Endothelial cell of umbilical vein (primary cell): ENCODE data around the gene GABRA4. TPM values are rescaled to one million over a fixed set of nuclear protein-coding genes. Genes with fewer than 3 reads are reported as not detected.

Source experiments
- BruUV-seq: library from RNA; stranded (reverse); fragments of 400-500 nt; replicated peaks from 2 replicates; lab custom pipeline; 2021; lab: Mats Ljungman, UMichigan
- CTCF ChIA-PET: fragments of 300-600, 350-600 bp; sonication (Branson Sonifier 250); formaldehyde crosslinking; loops from one replicate; lab custom pipeline; 2021; ENCODE audit warnings: antibody characterized with exemption, inconsistent platforms; lab: Charles Lee
- POLR2A ChIA-PET: fragments of 300-600, 350-600 bp; sonication (Branson Sonifier 250); formaldehyde crosslinking; loops from one replicate; lab custom pipeline; 2021; ENCODE audit warnings: antibody characterized with exemption, inconsistent platforms; lab: Charles Lee
- DNase-seq: peaks from one replicate; pipeline ENCODE4 v3.0.0-alpha.2; 2011; ENCODE audit warnings: low read depth, low spot score
- FAIRE-seq: peaks from 2 replicates; lab custom pipeline; 2011; peaks lifted over from hg19 to GRCh38; lab: Jason Lieb, UNC
- H2AFZ ChIP-seq: 2 replicates; pipeline ENCODE4 v1.6.0; 2012; ENCODE audit warnings: low read depth, low read length, control low read depth, inconsistent platforms
- H3K27ac ChIP-seq: 2 replicates; pipeline ENCODE4 v1.5.1; 2011; ENCODE audit warnings: low read depth, mild to moderate bottlenecking, control low read depth, low read length, moderate library complexity; ENCODE audit not compliant: insufficient read depth
- H3K27me3 ChIP-seq, 2 experiments: 2 replicates each; pipeline versions ENCODE4 v1.6.0 to v1.6.1; 2011; ENCODE audit warnings: low read length in 2 of 2, mixed read lengths in 1 of 2; ENCODE audit not compliant: control insufficient read depth in 2 of 2, insufficient read depth in 2 of 2
- H3K36me3 ChIP-seq, 2 experiments: 2 replicates in 1 of 2; 3 replicates in 1 of 2; pipeline ENCODE4 v1.5.1; 2011; ENCODE audit warnings: low read length in 2 of 2, mild to moderate bottlenecking in 1 of 2, moderate library complexity in 1 of 2; ENCODE audit not compliant: control insufficient read depth in 2 of 2, insufficient read depth in 2 of 2; ENCODE audit errors: extremely low read depth in 1 of 2
- H3K4me1 ChIP-seq: 3 replicates; pipeline ENCODE4 v1.5.1; 2011; ENCODE audit warnings: mild to moderate bottlenecking, low read length; ENCODE audit not compliant: control insufficient read depth, insufficient read depth; ENCODE audit errors: extremely low read depth
- H3K4me2 ChIP-seq: 2 replicates; pipeline ENCODE4 v1.6.1; 2011; ENCODE audit warnings: low read length, control low read depth, mixed read lengths; ENCODE audit not compliant: insufficient read depth
- H3K4me3 ChIP-seq, 3 experiments: fragments of 200-600 bp in 1 of 3; sonication (generic), shearing (Covaris generic) in 1 of 3; replicated peaks in 1 of 3; 2 replicates each; pipeline ENCODE4 v1.5.1; 2011 to 2016; ENCODE audit warnings: control low read depth in 3 of 3, low read length in 3 of 3, mild to moderate bottlenecking in 2 of 3, inconsistent platforms in 1 of 3, low read depth in 1 of 3, moderate library complexity in 1 of 3; ENCODE audit not compliant: insufficient read depth in 1 of 3
- H3K79me2 ChIP-seq: 2 replicates; pipeline ENCODE4 v1.6.0; 2012; ENCODE audit warnings: low read length, inconsistent platforms; ENCODE audit not compliant: control insufficient read depth, insufficient read depth
- H3K9ac ChIP-seq: replicated peaks from 2 replicates; pipeline ENCODE3; 2011; ENCODE audit warnings: low read length, control low read depth; ENCODE audit not compliant: insufficient read depth; ENCODE audit errors: extremely low read depth
- H3K9me1 ChIP-seq: replicated peaks from 3 replicates; pipeline ENCODE4 v1.6.0; 2011; ENCODE audit warnings: mild to moderate bottlenecking, low read length; ENCODE audit not compliant: control insufficient read depth, insufficient read depth; ENCODE audit errors: extremely low read depth
- H3K9me3 ChIP-seq: replicated peaks from 2 replicates; pipeline ENCODE4 v1.5.1; 2012; ENCODE audit warnings: low read length, inconsistent platforms; ENCODE audit not compliant: control insufficient read depth, insufficient read depth
- H4K20me1 ChIP-seq: replicated peaks from 2 replicates; pipeline ENCODE3; 2011; ENCODE audit warnings: mild to moderate bottlenecking, low read length; ENCODE audit not compliant: control insufficient read depth, insufficient read depth; ENCODE audit errors: extremely low read depth
- CTCF ChIP-seq, 2 donors: IDR thresholded peaks; 1 replicate in 1 of 2; 2 replicates in 1 of 2; pipeline ENCODE4 v1.5.1; 2011; ENCODE audit warnings: low read length in 2 of 2, mild to moderate bottlenecking in 2 of 2, moderate library complexity in 2 of 2, control low read depth in 1 of 2, inconsistent platforms in 1 of 2, low read depth in 1 of 2; ENCODE audit not compliant: insufficient read depth in 1 of 2; ENCODE audit errors: extremely low read depth in 1 of 2
- EZH2 ChIP-seq: IDR thresholded peaks from 2 replicates; pipeline ENCODE4 v1.6.1; 2012; ENCODE audit warnings: borderline replicate concordance, low read depth, mild to moderate bottlenecking, moderate library complexity, low read length, inconsistent platforms; ENCODE audit not compliant: severe bottlenecking
- FOS ChIP-seq: IDR thresholded peaks from 2 replicates; pipeline ENCODE4 v1.6.1; 2011; ENCODE audit warnings: mild to moderate bottlenecking, low read length, moderate library complexity, borderline replicate concordance; ENCODE audit not compliant: insufficient read depth
- GATA2 ChIP-seq: IDR thresholded peaks from 2 replicates; pipeline ENCODE4 v1.7.0; 2011; ENCODE audit warnings: low read depth, mild to moderate bottlenecking, moderate library complexity, mixed read lengths, low read length; ENCODE audit not compliant: insufficient read length, insufficient read depth
- JUN ChIP-seq: IDR thresholded peaks from 2 replicates; pipeline ENCODE4 v1.6.1; 2011; ENCODE audit warnings: borderline replicate concordance, low read depth; ENCODE audit not compliant: insufficient read length, insufficient read depth
- MAX ChIP-seq: IDR thresholded peaks from 2 replicates; pipeline ENCODE4 v1.6.1; 2011; ENCODE audit not compliant: insufficient read depth, insufficient read length
- POLR2A ChIP-seq: IDR thresholded peaks from 2 replicates; pipeline ENCODE4 v1.6.1; 2012; ENCODE audit warnings: low read depth, mild to moderate bottlenecking, control low read depth, low read length
- POLR2AphosphoS5 ChIP-seq: IDR thresholded peaks from 2 replicates; pipeline ENCODE4 v1.6.1; 2012; ENCODE audit warnings: low read depth, mild to moderate bottlenecking, control low read depth, low read length, moderate library complexity; ENCODE audit not compliant: insufficient read depth
- dilution Hi-C: fragments of 300-500 bp; cut with MboI; formaldehyde crosslinking; loops from one replicate; pipeline ENCODE4 v1.15.0; 2019; ENCODE audit warnings: low sequenced_read_pairs; ENCODE audit not compliant: extremely low pct_ligation_motif_present
- intact Hi-C: fragments of 100-400 bp; cut with micrococcal nuclease; formaldehyde crosslinking; loops from one replicate; pipeline ENCODE4 v1.10.0; 2022
- polyA plus RNA-seq, 4 experiments: library from polyadenylated mRNA; depleted of rRNA in 3 of 4; stranded (reverse) in 3 of 4; unstranded in 1 of 4; fragments of >200 nt; gene quantifications; 2 replicates each; pipeline versions ENCODE4 v1.2.1 to v1.2.3, GENCODE V29; 2011 to 2012; ENCODE audit warnings: missing spikeins in 1 of 4
- total RNA-seq: library from RNA; stranded (reverse); gene quantifications from 2 replicates; pipeline ENCODE4 v1.2.3, GENCODE V29; 2021

The GABRA4 gene
- total and polyA plus RNA-seq, 2 donors (not counting 3 experiments of a cell fraction or from before 2014, with no cell fraction given) = not detected

DNA sequence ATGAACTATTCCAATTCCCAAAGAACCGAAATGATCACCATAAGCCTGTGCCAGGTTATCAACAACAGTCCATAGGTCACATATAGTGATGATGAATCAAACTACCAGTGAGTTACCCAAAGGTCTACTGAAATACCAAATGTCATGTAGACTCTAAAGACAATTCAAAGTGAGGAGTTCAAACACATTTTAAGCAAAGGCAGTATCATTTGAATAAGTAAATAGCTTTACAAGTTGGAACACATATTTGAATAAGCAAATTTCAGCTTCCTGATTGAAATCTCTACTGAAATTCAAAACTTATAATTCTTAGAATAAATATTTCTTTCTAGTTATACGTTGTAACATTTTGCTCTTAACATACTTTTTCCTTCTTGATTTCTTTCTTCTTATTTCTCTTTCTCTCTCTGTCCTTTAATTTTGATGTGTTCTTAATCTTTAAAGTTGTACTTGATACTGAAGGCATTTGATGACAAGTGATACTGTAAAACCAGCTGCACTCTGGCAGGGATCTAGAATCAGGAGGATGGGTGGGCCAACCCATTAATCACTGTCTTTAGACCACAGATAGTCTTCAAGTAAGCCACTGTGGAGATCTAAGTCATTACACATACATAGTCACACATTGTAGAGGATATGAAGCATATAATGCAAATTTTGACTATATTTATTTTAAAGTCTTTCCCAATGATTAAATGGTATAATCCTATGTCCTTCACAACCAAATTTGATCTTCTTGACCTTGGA, 34.5 kb downstream of the GABRA4 start:
- no peaks in the 10 kb centered on the region for H3K36me3 ChIP-seq
- H3K79me2 ChIP-seq = no peaks in the 10 kb centered on the region
- no peaks in the 10 kb centered on the region for H3K4me1 ChIP-seq
- FAIRE-seq = no peak
- BruUV-seq = no TSS peak
- dilution Hi-C loops (no loop called here), intact Hi-C loops (no loop called here)
- H3K9me3 ChIP-seq = no peaks in the 10 kb centered on the region
- H3K4me3 ChIP-seq = no peak overlapping the region
- TF ChIP-seq GATA2 (no peak), CTCF (IDR thresholded peaks at IDR 0.05; ENCODE audit: extremely low read depth in 1 of 2, insufficient read depth in 1 of 2, low read depth in 1 of 2, low read length in 2 of 2) (no peak), EZH2 (no peak), JUN (no peak), MAX (no peak), FOS (no peak), POLR2A (no peak), POLR2AphosphoS5 (no peak)
- no peak overlapping the region for H3K4me2 ChIP-seq
- no peak overlapping the region for H2AFZ ChIP-seq
- peaks cover 0 to 2% of the 10 kb centered on the region in 2 experiments for H3K27me3 ChIP-seq
- ChIA-PET CTCF (interaction anchor here (1.3 kb wide), 1 partner anchor 7 kb away, joined by 3 read pairs; no protein-coding TSS in a partner anchor), POLR2A (no interaction called here)
- no peak for DNase-seq
- no peak overlapping the region for H3K9ac ChIP-seq
- no peaks in the 10 kb centered on the region for H3K9me1 ChIP-seq
- H3K27ac ChIP-seq = no peak overlapping the region
- H4K20me1 ChIP-seq = no peaks in the 10 kb centered on the region
